SK-N-SH (cell line): ENCODE results near the gene FADS3. TPM values are rescaled to one million over a fixed set of nuclear protein-coding genes. Genes with fewer than 3 reads are reported as not detected.

ENCODE experiments used
- CTCF ChIA-PET: fragments of 300-600, 350-600 bp; formaldehyde crosslinking; extraction: SDS; loops from one replicate; lab custom pipeline; 2021; lab: Yijun Ruan, JAX
- POLR2A ChIA-PET: fragments of 350-600 bp; sonication (Branson Sonifier 250); formaldehyde crosslinking; extraction: SDS; loops from one replicate; lab custom pipeline; 2020; ENCODE audit warnings: antibody characterized with exemption, inconsistent platforms; lab: Yijun Ruan, JAX
- DNase-seq: peaks from one replicate; pipeline ENCODE4 v3.0.0; 2012
- H2AFZ ChIP-seq: fragments of 200-600 bp; sonication (generic); 2 replicates; pipeline ENCODE4 v1.8.1; 2016; ENCODE audit warnings: antibody characterized with exemption, mild to moderate bottlenecking, low read depth
- H3F3A ChIP-seq: fragments of 200-600 bp; sonication (generic); replicated peaks from 2 replicates; pipeline ENCODE3; 2016; ENCODE audit warnings: antibody characterized with exemption, mild to moderate bottlenecking; ENCODE audit not compliant: insufficient read depth
- H3K27ac ChIP-seq, 2 experiments: fragments of 200-500 bp in 1 of 2; fragments of 200-600 bp in 1 of 2; sonication (Bioruptor generic) in 1 of 2; sonication (generic), shearing (Covaris generic) in 1 of 2; 2 replicates each; pipeline versions ENCODE4 v1.5.1 to v1.6.1; 2014 to 2016; ENCODE audit warnings: low read depth in 2 of 2, inconsistent platforms in 1 of 2, low read length in 1 of 2, mild to moderate bottlenecking in 1 of 2, mixed read lengths in 1 of 2
- H3K27me3 ChIP-seq: fragments of 200-600 bp; sonication (generic), shearing (Covaris generic); 2 replicates; pipeline ENCODE4 v1.6.1; 2016; ENCODE audit warnings: mixed run types; ENCODE audit not compliant: insufficient read depth
- H3K36me3 ChIP-seq, 2 experiments: fragments of 200-500 bp in 1 of 2; fragments of 200-600 bp in 1 of 2; sonication (Bioruptor generic) in 1 of 2; sonication (generic) in 1 of 2; replicated peaks in 1 of 2; 2 replicates each; pipeline versions ENCODE3 to v1.5.1; 2014 to 2016; ENCODE audit warnings: low read length in 1 of 2, mild to moderate bottlenecking in 1 of 2; ENCODE audit not compliant: insufficient read depth in 2 of 2, control insufficient read depth in 1 of 2
- H3K4me1 ChIP-seq, 2 experiments: fragments of 200-500 bp in 1 of 2; fragments of 200-600 bp in 1 of 2; sonication (Bioruptor generic) in 1 of 2; sonication (generic), shearing (Covaris generic) in 1 of 2; 2 replicates each; pipeline versions ENCODE4 v1.5.1 to v1.6.1; 2014 to 2016; ENCODE audit warnings: low read depth in 1 of 2, low read length in 1 of 2, mixed run types in 1 of 2; ENCODE audit not compliant: insufficient read depth in 2 of 2, control insufficient read depth in 1 of 2
- H3K4me2 ChIP-seq: fragments of 200-600 bp; sonication (generic), shearing (Covaris generic); 2 replicates; pipeline ENCODE4 v1.6.1; 2017; ENCODE audit warnings: mixed run types
- H3K4me3 ChIP-seq, 2 experiments: fragments of 200-500 bp in 1 of 2; fragments of 200-600 bp in 1 of 2; sonication (Bioruptor generic) in 1 of 2; sonication (generic), shearing (Covaris generic) in 1 of 2; 2 replicates each; pipeline versions ENCODE4 v1.5.1 to v1.8.1; 2014 to 2016; ENCODE audit warnings: low read depth in 2 of 2, inconsistent platforms in 1 of 2, low read length in 1 of 2, mild to moderate bottlenecking in 1 of 2, mixed read lengths in 1 of 2, moderate library complexity in 1 of 2
- H3K79me2 ChIP-seq: fragments of 200-600 bp; sonication (generic); 2 replicates; pipeline ENCODE4 v1.8.1; 2017; ENCODE audit warnings: mild to moderate bottlenecking; ENCODE audit not compliant: insufficient read depth
- H3K9ac ChIP-seq: fragments of 200-600 bp; sonication (generic); 2 replicates; pipeline ENCODE4 v1.6.1; 2017; ENCODE audit warnings: mixed run types
- H3K9me2 ChIP-seq: fragments of 200-600 bp; sonication (generic); 2 replicates; pipeline ENCODE4 v1.6.1; 2017; ENCODE audit warnings: mixed run types
- H3K9me3 ChIP-seq: fragments of 200-600 bp; sonication (generic); 2 replicates; pipeline ENCODE4 v1.6.1; 2017; ENCODE audit warnings: mixed run types, mild to moderate bottlenecking, moderate library complexity
- H4K20me1 ChIP-seq: fragments of 200-600 bp; sonication (generic); 2 replicates; pipeline ENCODE4 v1.6.1; 2017; ENCODE audit warnings: mild to moderate bottlenecking, mixed run types; ENCODE audit not compliant: insufficient read depth
- FOSL2 ChIP-seq: IDR thresholded peaks from 2 replicates; pipeline ENCODE4 v1.4.0; 2012; ENCODE audit warnings: low read depth, mild to moderate bottlenecking, moderate library complexity, borderline replicate concordance
- FOXJ3 ChIP-seq: sonication (generic); formaldehyde crosslinking; IDR thresholded peaks from 2 replicates; pipeline ENCODE4 v1.5.1; 2020; ENCODE audit warnings: mild to moderate bottlenecking, missing genetic modification reagents
- IRF3 ChIP-seq: fragments of 150-350 bp; IDR thresholded peaks from 2 replicates; pipeline ENCODE4 v1.6.1; 2016; ENCODE audit warnings: mild to moderate bottlenecking, low read depth, low read length
- JUND ChIP-seq: IDR thresholded peaks from 2 replicates; pipeline ENCODE4 v1.4.0; 2012
- MAX ChIP-seq: IDR thresholded peaks from 2 replicates; pipeline ENCODE4 v1.4.0; 2012; ENCODE audit warnings: low read depth
- PBX3 ChIP-seq: IDR thresholded peaks from 2 replicates; pipeline ENCODE4; 2012
- RAD21 ChIP-seq: IDR thresholded peaks from 2 replicates; pipeline ENCODE4 v1.6.1; 2012; ENCODE audit warnings: mild to moderate bottlenecking, low read length
- RCOR1 ChIP-seq: fragments of 150-350 bp; IDR thresholded peaks from 2 replicates; pipeline ENCODE4 v1.6.1; 2017; ENCODE audit warnings: antibody characterized with exemption, low read length
- RFX5 ChIP-seq: IDR thresholded peaks from 2 replicates; pipeline ENCODE4 v1.6.1; 2012; ENCODE audit warnings: mild to moderate bottlenecking, improper control_type of control experiment, low read length
- TCF12 ChIP-seq: IDR thresholded peaks from 2 replicates; pipeline ENCODE4 v1.4.0; 2012
- TEAD4 ChIP-seq: IDR thresholded peaks from 2 replicates; pipeline ENCODE4 v1.4.0; 2012; ENCODE audit warnings: mild to moderate bottlenecking, borderline replicate concordance; ENCODE audit not compliant: insufficient read depth
- WGBS: methylation state at CpG from one replicate; pipeline ENCODE4 v1.1.6; 2017; ENCODE audit warnings: low lambda C conversion rate; 5-methylcytosine and 5-hydroxymethylcytosine counted together
- polyA plus RNA-seq, 3 experiments: library from polyadenylated mRNA; depleted of rRNA; stranded (reverse); fragments of >200 nt; gene quantifications; 2 replicates each; pipeline ENCODE4 v1.2.3, GENCODE V29; 2012

Gene FADS3
- polyA plus RNA-seq, 1 of the 3 experiments (the other 2 are of a cell fraction): 93.3 TPM

GRCh38 chr11:61880454-61880853 lies 10.9 kb downstream of the FADS3 start:
- POLR2A ChIA-PET: no interaction called here
- no peak for DNase-seq
- H3K4me3 ChIP-seq: no peak overlapping the region
- H3K4me2 ChIP-seq: no peak overlapping the region
- peaks cover 7% of the 10 kb centered on the region; the same call in 1 of the 2 replicates for H4K20me1 ChIP-seq
- CTCF ChIA-PET: interaction anchor here (1.0 to 6.2 kb wide), 10 partner anchors 9 to 228 kb away, joined by 3 to 19 read pairs (median 12); partner anchors contain the start of gene FADS3
- H3K79me2 ChIP-seq: peaks cover 2% of the 10 kb centered on the region; the same call in 1 of the 2 replicates
- WGBS: 90% methylated on average over 6 of the region's 6 CpGs
- H3F3A ChIP-seq: no peaks in the 10 kb centered on the region
- TF ChIP-seq RFX5: no peak
- peaks cover 0 to 4% of the 10 kb centered on the region in 2 experiments; a peak in 1 of 4 replicates for H3K4me1 ChIP-seq
- H3K27ac ChIP-seq: no peak overlapping the region
- no peaks in the 10 kb centered on the region for H3K9me2 ChIP-seq
- H3K9ac ChIP-seq: no peak overlapping the region
- H3K36me3 ChIP-seq: peaks cover 0 to 14% of the 10 kb centered on the region in 2 experiments
- no peaks in the 10 kb centered on the region for H3K27me3 ChIP-seq
- no peak overlapping the region for H2AFZ ChIP-seq
- no peaks in the 10 kb centered on the region for H3K9me3 ChIP-seq

- H3K4me2 ChIP-seq: no peak overlapping the region
- H3K79me2 ChIP-seq: no peaks in the 10 kb centered on the region; the same call in 1 of the 2 replicates
- no peaks in the 10 kb centered on the region for H3K9me2 ChIP-seq
- no peaks in the 10 kb centered on the region for H3K9me3 ChIP-seq
- ChIA-PET CTCF (interaction anchor here (0.9 to 6.2 kb wide), 7 partner anchors 10 to 228 kb away, joined by 3 to 19 read pairs (median 13); no protein-coding TSS in a partner anchor), POLR2A (no interaction called here)
- no peak overlapping the region for H3K9ac ChIP-seq
- 98% methylated on average over 11 of the region's 11 CpGs for WGBS
- no peak overlapping the region for H2AFZ ChIP-seq
- H3K4me1 ChIP-seq: peaks cover 0 to 4% of the 10 kb centered on the region in 2 experiments; a peak in 1 of 4 replicates
- peaks cover 0 to 14% of the 10 kb centered on the region in 2 experiments for H3K36me3 ChIP-seq
- DNase-seq: no peak
- H3K4me3 ChIP-seq: no peak overlapping the region
- TF ChIP-seq RAD21 (no peak), RCOR1 (no peak), PBX3 (no peak), FOSL2 (no peak), TCF12 (no peak), IRF3 (no peak), TEAD4 (no peak), MAX (no peak), JUND (no peak), FOXJ3 (CRISPR knock-in tag) (no peak)
- H3F3A ChIP-seq: no peaks in the 10 kb centered on the region
- H4K20me1 ChIP-seq: peaks cover 7% of the 10 kb centered on the region; the same call in 1 of the 2 replicates
- no peaks in the 10 kb centered on the region for H3K27me3 ChIP-seq
- no peak overlapping the region for H3K27ac ChIP-seq
Measured at GRCh38 chr11:61880031-61880430, 11.3 kb downstream of the FADS3 start.
